Osteocyte (in vitro differentiated cells): ENCODE measurements around the gene OR4D9. TPM values are rescaled to one million over a fixed set of nuclear protein-coding genes. Genes with fewer than 3 reads are reported as not detected.

Experiments used
- DNase-seq: peaks from one replicate; pipeline ENCODE4 v3.0.0; 2021; ENCODE audit warnings: mixed read lengths; ENCODE audit not compliant: unreplicated experiment; ENCODE audit errors: extremely low spot score
- H3K27ac Mint-ChIP-seq: one replicate; pipeline ENCODE4 v1.8.0; 2021; ENCODE audit warnings: mild to moderate bottlenecking, mixed read lengths; ENCODE audit not compliant: unreplicated experiment
- H3K27me3 Mint-ChIP-seq: one replicate; pipeline ENCODE4 v1.8.0; 2021; ENCODE audit warnings: mixed read lengths; ENCODE audit not compliant: unreplicated experiment
- H3K36me3 Mint-ChIP-seq: one replicate; pipeline ENCODE4 v1.8.0; 2021; ENCODE audit warnings: mixed read lengths; ENCODE audit not compliant: unreplicated experiment
- H3K4me1 Mint-ChIP-seq: one replicate; pipeline ENCODE4 v1.8.0; 2021; ENCODE audit warnings: mixed read lengths; ENCODE audit not compliant: unreplicated experiment
- H3K4me3 Mint-ChIP-seq: one replicate; pipeline ENCODE4 v1.8.0; 2021; ENCODE audit warnings: mild to moderate bottlenecking, moderate library complexity, mixed read lengths; ENCODE audit not compliant: unreplicated experiment
- H3K9me3 Mint-ChIP-seq: one replicate; pipeline ENCODE4 v1.8.0; 2021; ENCODE audit warnings: mixed read lengths; ENCODE audit not compliant: unreplicated experiment
- long read RNA-seq: library from polyadenylated mRNA; unstranded; transcript quantifications from one replicate; pipeline ENCODE4 v2.0.0, GENCODE V29; 2021
- total RNA-seq: library from RNA; stranded (reverse); gene quantifications from 2 replicates; pipeline ENCODE4 v1.2.1, GENCODE V29; 2021
- TF ChIP-seq, protein P1 (sequence below): fragments of 200-600 bp; sonication (generic); IDR thresholded peaks from 2 replicates; pipeline ENCODE4 v1.5.0; 2021; ENCODE audit warnings: antibody characterized with exemption, mild to moderate bottlenecking, moderate library complexity

OR4D9 gene
- not detected in 2 replicates for total RNA-seq
- long read RNA-seq = 0 reads

- Mint-ChIP-seq H3K36me3 (no peaks in the 10 kb centered on the region), H3K27me3 (peaks cover 11% of the 10 kb centered on the region), H3K27ac (no peak within 1 kb of the TSS), H3K9me3 (no peaks in the 10 kb centered on the region), H3K4me3 (no peak within 1 kb of the TSS), H3K4me1 (no peaks in the 10 kb centered on the region)
- DNase-seq = no peak
- TF ChIP-seq, protein P1, sequence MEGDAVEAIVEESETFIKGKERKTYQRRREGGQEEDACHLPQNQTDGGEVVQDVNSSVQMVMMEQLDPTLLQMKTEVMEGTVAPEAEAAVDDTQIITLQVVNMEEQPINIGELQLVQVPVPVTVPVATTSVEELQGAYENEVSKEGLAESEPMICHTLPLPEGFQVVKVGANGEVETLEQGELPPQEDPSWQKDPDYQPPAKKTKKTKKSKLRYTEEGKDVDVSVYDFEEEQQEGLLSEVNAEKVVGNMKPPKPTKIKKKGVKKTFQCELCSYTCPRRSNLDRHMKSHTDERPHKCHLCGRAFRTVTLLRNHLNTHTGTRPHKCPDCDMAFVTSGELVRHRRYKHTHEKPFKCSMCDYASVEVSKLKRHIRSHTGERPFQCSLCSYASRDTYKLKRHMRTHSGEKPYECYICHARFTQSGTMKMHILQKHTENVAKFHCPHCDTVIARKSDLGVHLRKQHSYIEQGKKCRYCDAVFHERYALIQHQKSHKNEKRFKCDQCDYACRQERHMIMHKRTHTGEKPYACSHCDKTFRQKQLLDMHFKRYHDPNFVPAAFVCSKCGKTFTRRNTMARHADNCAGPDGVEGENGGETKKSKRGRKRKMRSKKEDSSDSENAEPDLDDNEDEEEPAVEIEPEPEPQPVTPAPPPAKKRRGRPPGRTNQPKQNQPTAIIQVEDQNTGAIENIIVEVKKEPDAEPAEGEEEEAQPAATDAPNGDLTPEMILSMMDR = no peak
Measured at GRCh38 chr11:59510941-59511589, at the start of gene OR4D9. TSS of gene OR4D9 (plus strand) at chr11:59511539. CDS start at chr11:59514913, 3,374 bp downstream.

DNA sequence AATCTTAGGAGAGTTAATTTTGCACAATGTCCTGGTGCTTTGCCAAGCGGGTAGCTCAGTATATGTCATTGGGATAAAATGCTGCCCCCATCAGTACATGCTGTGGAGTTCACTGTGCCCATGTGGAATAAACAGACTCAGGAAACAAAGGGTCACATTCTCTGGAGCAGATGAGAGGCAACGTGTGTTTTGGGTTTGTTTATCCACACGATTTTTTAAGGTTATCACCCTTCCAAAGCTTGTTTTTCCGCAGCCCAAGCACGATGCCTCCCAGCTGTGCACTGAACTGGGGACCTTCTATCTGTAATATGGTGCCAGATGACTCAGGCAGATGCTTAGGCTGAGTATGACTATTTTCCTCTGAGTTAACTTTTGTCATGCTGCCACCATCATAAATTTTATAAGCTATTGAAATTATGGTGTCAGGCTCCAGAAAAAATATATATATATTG lies 48.1 kb upstream of the OR4D9 start:
- Mint-ChIP-seq H3K4me1 (no peaks in the 10 kb centered on the region), H3K27ac (no peak overlapping the region), H3K27me3 (no peaks in the 10 kb centered on the region), H3K36me3 (no peaks in the 10 kb centered on the region), H3K9me3 (no peaks in the 10 kb centered on the region), H3K4me3 (no peak overlapping the region)
- no peak for DNase-seq
- TF ChIP-seq, protein P1 = no peak

DNA sequence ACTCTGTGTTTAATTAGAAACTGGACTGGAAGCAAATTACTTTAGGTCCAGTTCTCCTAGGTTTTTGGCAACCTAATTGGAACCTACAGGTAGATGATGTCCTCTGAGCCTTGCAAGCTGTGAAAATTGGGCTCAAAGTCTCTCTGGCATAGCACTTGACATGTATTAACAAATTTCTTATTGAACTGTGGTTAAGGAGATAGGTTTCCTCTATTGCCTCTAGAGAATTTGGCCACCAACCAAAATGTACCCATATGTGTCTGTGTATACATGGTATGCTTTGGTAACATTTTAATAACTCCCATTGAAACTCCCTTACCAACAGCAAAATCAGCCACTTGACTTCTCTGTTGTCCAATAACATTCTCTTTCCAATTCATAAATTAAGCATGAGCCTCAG lies 38.3 kb upstream of the OR4D9 start, which contains the start of gene OR4D10:
Gene OR4D10, plus strand, starts transcription at position 301 of the 400 bp plus-strand sequence. CDS start 4,115 bp downstream, outside the sequence.
- Mint-ChIP-seq H3K4me3 (no peak within 1 kb of the TSS), H3K4me1 (no peaks in the 10 kb centered on the region), H3K9me3 (no peaks in the 10 kb centered on the region), H3K27ac (no peak within 1 kb of the TSS), H3K36me3 (no peaks in the 10 kb centered on the region), H3K27me3 (no peaks in the 10 kb centered on the region)
- TF ChIP-seq, protein P1 = no peak
- no peak for DNase-seq

DNA sequence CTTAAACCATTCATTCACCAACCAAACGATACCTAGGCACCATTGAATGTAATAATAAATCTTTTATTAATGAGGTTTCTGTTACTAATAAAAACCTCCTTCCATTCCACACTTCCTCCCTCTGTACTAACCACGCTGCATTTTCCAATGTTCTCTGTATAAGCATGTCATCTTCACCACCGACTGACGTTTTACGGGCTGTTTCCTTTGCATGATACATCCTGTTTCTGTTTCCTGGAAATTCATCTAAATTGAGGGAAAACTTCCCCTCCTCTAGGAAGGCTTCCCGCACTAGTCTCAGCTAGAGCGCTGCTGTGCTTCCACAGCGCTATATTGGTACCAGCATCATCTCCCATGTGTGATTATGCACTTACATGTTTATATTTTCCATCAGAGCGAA lies 36.2 kb upstream of the OR4D9 start:
- no peak overlapping the region for H3K27ac Mint-ChIP-seq
- DNase-seq = no peak
- H3K4me1 Mint-ChIP-seq = no peaks in the 10 kb centered on the region
- H3K27me3 Mint-ChIP-seq = peaks cover 6% of the 10 kb centered on the region
- H3K4me3 Mint-ChIP-seq = no peak overlapping the region
- TF ChIP-seq, protein P1 = no peak
- no peaks in the 10 kb centered on the region for H3K9me3 Mint-ChIP-seq
- no peaks in the 10 kb centered on the region for H3K36me3 Mint-ChIP-seq

DNA sequence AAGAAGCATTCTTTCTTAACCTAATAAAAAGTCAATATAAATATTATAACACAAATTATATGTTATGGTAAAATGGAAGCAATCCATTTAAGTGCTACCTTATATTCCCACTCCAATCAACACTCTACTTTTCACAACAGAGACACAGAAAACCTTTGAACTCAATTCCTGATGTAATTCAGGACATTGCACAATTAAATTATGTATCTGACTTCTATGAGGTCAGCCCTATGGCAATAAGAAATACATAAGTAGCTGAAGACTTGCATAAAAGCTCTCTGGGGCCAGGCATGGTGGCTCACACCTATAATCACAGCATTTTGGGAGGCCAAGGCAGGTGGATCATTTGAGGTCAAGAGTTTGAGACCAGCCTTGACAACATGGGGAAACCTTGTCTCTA lies 31.4 kb upstream of the OR4D9 start:
- H3K27me3 Mint-ChIP-seq = peaks cover 8% of the 10 kb centered on the region
- no peaks in the 10 kb centered on the region for H3K9me3 Mint-ChIP-seq
- DNase-seq = no peak

More for the DNA sequence above, 31.4 kb upstream of the OR4D9 start:
- Mint-ChIP-seq H3K4me3 (no peak overlapping the region), H3K27ac (no peak overlapping the region), H3K36me3 (no peaks in the 10 kb centered on the region), H3K4me1 (no peaks in the 10 kb centered on the region)
- TF ChIP-seq, protein P1 = no peak
